DMS153 treated with DMSO at 0.1 percent for 48 hours (cell line): Measurements from ENCODE around the gene ATG9B.
"Not testable (repeated sequence)": the region's sequence is repeated elsewhere in the genome, so short reads cannot be mapped to it uniquely, and the experiment has no call there.

Experiments used
- DNase-seq: peaks from one replicate; lab custom pipeline; 2025; ENCODE audit not compliant: unreplicated experiment; lab: John Stamatoyannopoulos, UW

Gene ATG9B

GRCh38 chr7:151038951-151039849 lies 14.9 kb upstream of the ATG9B start:
- no peak for DNase-seq

- no peak for DNase-seq
These were observed 11.6 kb upstream of the ATG9B start for GRCh38 chr7:151035902-151036301.

DNA sequence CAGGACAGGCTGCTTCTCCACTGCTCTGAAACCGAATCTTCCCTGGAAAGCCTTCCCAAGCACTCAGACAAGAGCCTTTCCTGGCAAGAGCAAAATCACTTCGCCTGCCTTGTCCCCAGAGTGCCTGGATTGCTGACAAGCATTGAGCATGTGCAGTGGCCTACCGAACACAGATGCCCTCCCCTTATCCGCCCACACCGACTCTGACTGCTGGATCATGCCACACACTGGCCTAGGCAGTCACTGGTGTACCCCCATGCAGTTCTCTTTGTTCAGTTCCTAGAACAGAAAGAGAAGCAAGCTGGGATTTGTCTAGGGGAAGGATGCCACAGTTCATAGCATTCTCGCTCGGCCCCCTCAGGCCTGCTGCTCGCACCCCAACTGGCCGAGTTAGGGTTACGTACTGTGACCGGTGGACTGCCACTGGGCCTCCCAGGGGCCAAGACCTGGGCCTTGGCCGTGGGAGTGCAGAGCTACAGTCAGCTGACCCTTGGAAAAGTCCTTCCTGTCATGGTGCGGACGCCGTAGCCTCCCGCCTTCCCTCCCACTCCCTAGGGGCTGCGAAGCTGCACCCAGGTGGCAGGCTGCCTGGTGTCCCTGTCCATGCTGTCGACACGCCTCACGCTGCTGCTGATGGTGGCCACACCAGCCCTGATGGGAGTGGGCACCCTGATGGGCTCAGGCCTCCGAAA lies 10.9 kb upstream of the ATG9B start:
- no peak for DNase-seq

DNA sequence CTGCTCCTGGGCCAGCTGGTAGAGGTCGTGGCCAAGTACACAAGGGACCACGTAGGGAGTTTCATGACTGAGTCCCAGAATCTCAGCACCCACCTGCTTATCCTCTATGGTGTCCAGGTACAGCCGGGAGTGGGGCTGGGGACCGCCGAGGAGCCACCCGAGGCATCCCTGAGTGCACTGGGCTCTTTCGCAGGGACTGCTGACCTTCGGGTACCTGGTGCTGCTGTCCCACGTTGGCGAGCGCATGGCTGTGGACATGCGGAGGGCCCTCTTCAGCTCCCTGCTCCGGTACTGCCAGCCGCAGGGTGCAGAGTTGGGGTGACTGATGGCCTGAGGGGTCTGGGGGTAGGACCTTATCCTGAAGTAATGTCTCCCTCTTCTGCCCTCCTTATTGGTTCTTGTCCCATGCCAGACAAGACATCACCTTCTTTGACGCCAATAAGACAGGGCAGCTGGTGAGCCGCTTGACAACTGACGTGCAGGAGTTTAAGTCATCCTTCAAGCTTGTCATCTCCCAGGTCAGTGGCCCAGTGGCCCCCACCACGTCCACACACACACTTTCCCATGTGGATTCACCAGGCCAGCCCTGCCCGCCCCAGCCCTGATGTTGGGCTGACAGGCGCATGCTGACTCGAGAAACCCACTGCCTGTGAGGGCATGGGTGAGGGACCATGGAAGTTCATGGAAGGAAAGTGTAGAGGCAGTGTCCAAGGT lies 10.2 kb upstream of the ATG9B start:
- DNase-seq = no peak

- no peak for DNase-seq
These were observed 9.6 kb upstream of the ATG9B start for GRCh38 chr7:151033864-151034249.

GRCh38 chr7:151032936-151033863 lies 8.9 kb upstream of the ATG9B start:
- DNase-seq = no peak

- DNase-seq = no peak
These were observed 6.7 kb upstream of the ATG9B start for GRCh38 chr7:151031011-151031410.

DNA sequence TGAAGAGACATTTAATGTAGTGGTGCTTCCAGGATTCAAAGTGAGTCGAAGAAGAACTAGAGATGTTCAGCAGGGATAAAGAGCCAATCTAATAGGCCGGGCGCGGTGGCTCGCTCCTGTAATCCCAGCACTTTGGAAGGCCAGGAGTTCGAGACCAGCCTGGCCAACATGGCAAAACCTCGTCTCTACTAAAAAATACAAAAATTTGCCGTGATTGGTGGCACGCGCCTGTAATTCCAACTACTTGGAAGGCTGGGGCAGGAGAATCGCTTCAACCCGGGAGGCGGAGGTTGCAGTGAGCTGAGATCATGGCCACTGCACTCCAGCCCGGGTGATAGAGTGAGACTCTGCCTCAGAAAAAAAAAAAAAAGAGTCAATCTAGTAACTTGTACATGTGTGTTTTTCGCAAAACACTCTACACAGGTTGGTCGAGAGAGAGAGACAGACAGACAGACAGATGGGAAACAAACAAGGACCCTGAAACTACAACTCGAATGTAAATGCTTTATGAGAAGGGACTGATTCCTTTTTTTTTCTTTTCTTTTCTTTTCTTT lies 4.7 kb upstream of the ATG9B start:
- no peak for DNase-seq

GRCh38 chr7:151028131-151028947 lies 4.0 kb upstream of the ATG9B start, which contains the start of gene ABCB8:
Gene ABCB8 (plus strand): TSS chr7:151028450. CDS start chr7:151028516, 66 bp downstream.
- peak; percentile 94 for DNase-seq

- not testable (repeated sequence) for DNase-seq
These were observed 3.4 kb upstream of the ATG9B start for GRCh38 chr7:151027728-151028130.

DNA sequence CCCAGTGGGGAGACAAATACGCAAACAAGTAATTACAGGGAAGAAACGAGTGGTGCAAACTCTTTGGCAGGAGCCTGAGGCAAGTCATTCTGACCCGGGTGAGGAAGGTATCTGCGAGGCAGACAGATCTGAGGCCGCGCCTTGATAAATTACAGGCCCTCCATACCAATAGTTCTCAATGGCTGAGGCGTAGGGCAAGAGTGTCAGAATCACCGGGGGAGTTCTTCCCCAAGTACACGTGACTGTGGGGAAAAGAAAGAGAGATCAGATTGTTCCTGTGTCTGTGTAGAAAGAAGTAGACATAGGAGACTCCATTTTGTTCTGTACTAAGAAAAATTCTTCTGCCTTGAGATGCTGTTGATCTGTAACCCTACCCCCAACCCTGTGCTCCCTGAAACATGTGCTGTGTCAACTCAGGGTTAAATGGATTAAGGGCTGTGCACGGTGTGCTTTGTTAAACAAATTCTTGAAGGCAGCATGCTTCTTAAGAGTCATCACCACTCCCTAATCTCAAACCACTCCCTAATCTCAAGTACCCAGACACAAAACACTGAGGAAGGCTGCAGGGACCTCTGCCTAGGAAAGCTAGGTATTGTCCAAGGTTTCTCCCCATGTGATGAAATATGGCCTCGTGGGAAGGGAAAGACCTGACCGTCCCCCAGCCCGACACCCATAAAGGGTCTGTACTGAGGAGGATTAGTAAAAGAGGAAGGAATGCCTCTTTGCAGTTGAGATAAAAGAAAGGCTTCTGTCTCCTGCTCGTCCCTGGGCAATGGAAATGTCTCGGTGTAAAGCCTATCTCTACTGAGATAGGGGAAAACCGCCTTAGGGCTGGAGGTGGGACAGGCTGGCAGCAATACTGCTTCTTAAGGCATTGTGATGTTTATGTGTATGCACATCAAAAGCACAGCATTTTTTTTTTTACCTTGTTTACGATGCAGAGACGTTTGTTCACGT lies 2.8 kb upstream of the ATG9B start:
- not testable (repeated sequence) for DNase-seq

- DNase-seq = no peak
These were observed 1.8 kb upstream of the ATG9B start for GRCh38 chr7:151025924-151026671.

GRCh38 chr7:151023232-151023631 lies 1.1 kb downstream of the ATG9B start:
- DNase-seq = no peak

DNA sequence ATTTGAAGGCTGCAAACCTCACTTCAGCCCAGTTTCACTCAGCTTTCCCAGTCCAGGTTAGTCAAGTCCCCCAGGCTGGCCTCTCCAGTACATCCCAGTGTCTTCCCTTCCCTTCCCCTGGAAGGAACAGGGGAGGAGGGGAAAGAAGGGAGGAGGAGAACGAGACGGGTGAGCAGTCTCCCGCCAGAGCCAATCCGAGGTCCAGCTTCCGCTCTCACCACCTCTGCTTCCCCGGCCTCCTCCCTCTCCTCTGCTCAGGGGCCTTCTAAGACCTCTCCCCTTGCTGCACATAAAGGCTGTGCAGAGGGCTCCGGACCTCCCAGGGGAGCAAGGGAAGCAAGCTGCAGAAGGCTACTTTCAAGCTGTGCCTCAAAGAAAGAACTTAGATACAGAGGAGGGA lies 4.1 kb downstream of the ATG9B start:
- no peak for DNase-seq

- DNase-seq = no peak
These were observed 5.2 kb downstream of the ATG9B start for GRCh38 chr7:151019130-151019447.

GRCh38 chr7:151018421-151019129 lies 5.7 kb downstream of the ATG9B start:
- DNase-seq = peak; percentile 33

GRCh38 chr7:151017953-151018420 lies 6.3 kb downstream of the ATG9B start:
- peak; percentile 25 for DNase-seq
